ENCODE data around the gene KCNC4. TPM values are rescaled to one million over a fixed set of nuclear protein-coding genes. Genes with fewer than 3 reads are reported as not detected.

The KCNC4 gene
- total and polyA plus RNA-seq, 2 donors (not counting 1 experiment from before 2014, with no cell fraction given): 0.66 to 0.76 TPM

GRCh38 chr1:110235181-110235833 lies 25.2 kb downstream of the KCNC4 start:
- Histone ChIP-seq H3K4me2 (ENCODE audit: extremely low read depth, insufficient read depth, low read length) (no peak overlapping the region), H3K4me3 (replicated peaks in 1 of 4; ENCODE audit: control extremely low read depth in 1 of 4, insufficient read depth in 1 of 4, low read depth in 3 of 4, low read length in 4 of 4) (no peak overlapping the region), H3K79me2 (ENCODE audit: control insufficient read depth, insufficient read depth, low read length) (no peaks in the 10 kb centered on the region), H3K9me3 (ENCODE audit: control insufficient read depth, insufficient read depth, low read depth, low read length) (no peaks in the 10 kb centered on the region), H4K20me1 (ENCODE audit: control insufficient read depth, extremely low read depth, insufficient read depth, low read length) (no peaks in the 10 kb centered on the region), H2AFZ (ENCODE audit: low read length) (peak overlapping the region; percentile 23), H3K4me1 (ENCODE audit: control insufficient read depth, extremely low read depth, insufficient read depth, low read length) (peaks cover 5% of the 10 kb centered on the region), H3K9ac (ENCODE audit: insufficient read depth, low read length) (no peak overlapping the region), H3K36me3 (ENCODE audit: control insufficient read depth, insufficient read depth, low read length) (no peaks in the 10 kb centered on the region), H3K27me3 (ENCODE audit: control insufficient read depth, insufficient read depth, low read length) (no peaks in the 10 kb centered on the region), H3K27ac (ENCODE audit: insufficient read depth, low read length) (peak overlapping the region; percentile 49)
- no peak for TF ChIP-seq EZH2 (IDR thresholded peaks at IDR 0.05; ENCODE audit: low read length, missing control alignments)
- TF ChIP-seq CTCF (conservative IDR thresholded peaks at IDR 0.05 in 1 of 2, IDR thresholded peaks at IDR 0.05 in 1 of 2; ENCODE audit: low read depth in 1 of 2, low read length in 2 of 2): no peak
- DNase-seq (ENCODE audit: low read depth in 2 of 2): peak in 1 of 2 donors; percentile 33

- H4K20me1 ChIP-seq (ENCODE audit: control insufficient read depth, extremely low read depth, insufficient read depth, low read length): no peaks in the 10 kb centered on the region
- no peaks in the 10 kb centered on the region for H3K79me2 ChIP-seq (ENCODE audit: control insufficient read depth, insufficient read depth, low read length)
- H3K27ac ChIP-seq (ENCODE audit: insufficient read depth, low read length): peak overlapping the region; percentile 49
- peaks cover 5% of the 10 kb centered on the region for H3K4me1 ChIP-seq (ENCODE audit: control insufficient read depth, extremely low read depth, insufficient read depth, low read length)
- DNase-seq (ENCODE audit: low read depth in 2 of 2): peak; percentile 43 to 85
- H3K9me3 ChIP-seq (ENCODE audit: control insufficient read depth, insufficient read depth, low read depth, low read length): no peaks in the 10 kb centered on the region
- H3K9ac ChIP-seq (ENCODE audit: insufficient read depth, low read length): no peak overlapping the region
- no peak for TF ChIP-seq EZH2 (IDR thresholded peaks at IDR 0.05; ENCODE audit: low read length, missing control alignments)
- no peak for TF ChIP-seq CTCF (conservative IDR thresholded peaks at IDR 0.05 in 1 of 2, IDR thresholded peaks at IDR 0.05 in 1 of 2; ENCODE audit: low read depth in 1 of 2, low read length in 2 of 2)
- H3K4me2 ChIP-seq (ENCODE audit: extremely low read depth, insufficient read depth, low read length): no peak overlapping the region
- peak overlapping the region; percentile 23 for H2AFZ ChIP-seq (ENCODE audit: low read length)
- no peaks in the 10 kb centered on the region for H3K27me3 ChIP-seq (ENCODE audit: control insufficient read depth, insufficient read depth, low read length)
- H3K36me3 ChIP-seq (ENCODE audit: control insufficient read depth, insufficient read depth, low read length): no peaks in the 10 kb centered on the region
- no peak overlapping the region for H3K4me3 ChIP-seq (replicated peaks in 1 of 4; ENCODE audit: control extremely low read depth in 1 of 4, insufficient read depth in 1 of 4, low read depth in 3 of 4, low read length in 4 of 4)
Measured at GRCh38 chr1:110235834-110236682, 25.9 kb downstream of the KCNC4 start.

GRCh38 chr1:110237386-110238152 lies 27.5 kb downstream of the KCNC4 start:
- TF ChIP-seq CTCF (conservative IDR thresholded peaks at IDR 0.05 in 1 of 2, IDR thresholded peaks at IDR 0.05 in 1 of 2; ENCODE audit: low read depth in 1 of 2, low read length in 2 of 2): no peak
- TF ChIP-seq EZH2 (IDR thresholded peaks at IDR 0.05; ENCODE audit: low read length, missing control alignments): no peak

More at GRCh38 chr1:110237386-110238152, 27.5 kb downstream of the KCNC4 start:
- H3K27ac ChIP-seq (ENCODE audit: insufficient read depth, low read length): no peak overlapping the region
- no peaks in the 10 kb centered on the region for H3K9me3 ChIP-seq (ENCODE audit: control insufficient read depth, insufficient read depth, low read depth, low read length)
- DNase-seq (ENCODE audit: low read depth in 2 of 2): peak in 1 of 2 donors; percentile 29
- H2AFZ ChIP-seq (ENCODE audit: low read length): no peak overlapping the region
- H3K9ac ChIP-seq (ENCODE audit: insufficient read depth, low read length): no peak overlapping the region
- no peak overlapping the region for H3K4me2 ChIP-seq (ENCODE audit: extremely low read depth, insufficient read depth, low read length)
- H4K20me1 ChIP-seq (ENCODE audit: control insufficient read depth, extremely low read depth, insufficient read depth, low read length): no peaks in the 10 kb centered on the region
- H3K79me2 ChIP-seq (ENCODE audit: control insufficient read depth, insufficient read depth, low read length): no peaks in the 10 kb centered on the region
- H3K4me1 ChIP-seq (ENCODE audit: control insufficient read depth, extremely low read depth, insufficient read depth, low read length): peaks cover 5% of the 10 kb centered on the region
- no peak overlapping the region for H3K4me3 ChIP-seq (replicated peaks in 1 of 4; ENCODE audit: control extremely low read depth in 1 of 4, insufficient read depth in 1 of 4, low read depth in 3 of 4, low read length in 4 of 4)
- peaks cover 2% of the 10 kb centered on the region for H3K27me3 ChIP-seq (ENCODE audit: control insufficient read depth, insufficient read depth, low read length)
- H3K36me3 ChIP-seq (ENCODE audit: control insufficient read depth, insufficient read depth, low read length): no peaks in the 10 kb centered on the region
